HG02970 (cell line): ENCODE measurements around the gene RCBTB1.
"Not testable (repeated sequence)": the region's sequence is repeated elsewhere in the genome, so short reads cannot be mapped to it uniquely, and the experiment has no call there.

Source experiments
- ATAC-seq: cut with Tn5 transposase; IDR thresholded peaks from one replicate; pipeline ENCODE4 v1.9.1; 2021; ENCODE audit warnings: mild to moderate bottlenecking, moderate library complexity, moderate number of reproducible peaks; ENCODE audit not compliant: unreplicated experiment, low FRiP score

RCBTB1 gene

DNA sequence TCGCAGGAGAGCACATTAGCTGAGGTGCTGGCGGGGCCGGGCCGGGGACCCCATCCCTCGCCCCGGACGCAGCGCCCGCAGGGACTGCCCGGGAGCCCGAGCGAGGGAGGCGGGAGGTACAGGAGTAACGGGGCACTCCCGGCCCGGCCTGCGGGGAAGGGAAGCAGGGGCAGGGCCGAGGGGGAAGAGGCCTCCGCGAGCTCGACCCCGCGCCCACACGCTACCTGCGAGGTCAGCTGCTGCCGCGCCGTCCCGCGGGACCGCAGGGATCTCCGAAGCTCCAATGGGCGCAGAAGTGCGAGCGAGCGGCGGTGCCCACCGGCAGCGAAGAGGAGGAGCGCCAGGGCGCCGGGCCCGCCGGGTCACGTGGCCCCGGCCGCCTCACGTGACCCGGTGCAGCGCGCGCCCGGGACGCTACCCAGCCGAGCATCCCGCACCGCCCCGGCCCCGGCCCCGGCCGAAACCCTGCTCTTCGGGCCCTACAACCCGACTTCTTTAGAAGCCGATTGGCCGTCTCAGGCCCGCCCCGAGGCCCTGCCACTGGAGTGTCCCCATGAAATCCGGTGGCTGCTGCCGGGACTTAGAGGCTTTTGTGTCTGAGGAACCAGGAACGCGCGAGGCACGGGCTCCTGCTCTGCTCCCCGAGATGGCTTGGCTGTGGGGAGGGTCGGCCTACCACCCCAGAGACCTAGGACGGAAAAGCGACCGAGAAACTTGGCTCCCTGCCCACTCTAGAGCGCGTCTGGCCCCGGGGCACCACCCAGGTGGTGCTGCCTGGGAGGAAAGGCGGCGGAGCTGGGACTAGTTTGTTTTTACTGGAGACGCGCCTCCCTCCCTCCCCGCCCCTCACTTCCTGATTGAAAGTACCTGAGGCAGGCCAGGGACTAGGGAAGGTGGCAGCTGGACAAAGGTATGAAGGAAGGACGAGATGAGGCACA lies at the start of gene RCBTB1:
Gene RCBTB1, minus strand, starts transcription at position 339 of the 938 bp plus-strand sequence. CDS start 18,279 bp downstream, outside the sequence.
- ATAC-seq: peak; percentile 87

DNA sequence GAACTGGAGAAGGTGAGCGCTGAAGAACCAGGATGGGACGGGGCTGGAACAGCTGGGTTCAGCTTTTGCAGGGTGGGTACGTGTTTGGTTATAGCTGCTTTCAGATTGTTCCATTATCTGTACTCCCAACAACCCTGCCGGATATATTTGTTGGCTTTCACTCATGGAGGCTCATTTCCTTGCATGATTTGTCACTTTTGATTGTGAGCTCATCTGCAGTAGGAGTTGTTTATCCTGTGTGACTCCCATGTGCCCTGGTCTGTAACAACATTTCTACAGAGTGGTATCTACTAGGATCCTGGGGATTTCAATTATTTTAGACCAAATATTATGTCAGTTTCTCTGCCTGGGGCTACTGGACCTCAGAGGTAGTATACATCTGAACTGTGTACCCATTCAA lies 48.4 kb upstream of the RCBTB1 start:
- ATAC-seq: no peak

DNA sequence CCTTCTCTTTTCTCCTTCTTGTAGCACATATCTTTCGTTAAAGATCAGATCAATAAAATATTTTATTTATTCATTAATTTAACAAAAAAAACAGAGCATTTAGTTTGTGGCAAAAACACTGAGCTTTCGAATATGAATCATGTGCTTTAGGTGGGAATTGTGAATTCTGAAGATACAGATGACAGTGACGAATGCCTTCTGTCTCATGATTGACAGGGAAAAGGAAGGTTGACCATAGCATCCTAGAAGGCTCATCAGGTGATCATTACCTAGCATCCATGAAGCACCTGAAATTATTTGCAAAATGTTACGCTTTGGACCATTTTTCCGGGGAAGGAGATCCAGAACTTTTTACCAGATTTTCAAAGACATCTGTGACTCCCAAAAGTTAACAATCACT lies 46.8 kb upstream of the RCBTB1 start:
- ATAC-seq: no peak

DNA sequence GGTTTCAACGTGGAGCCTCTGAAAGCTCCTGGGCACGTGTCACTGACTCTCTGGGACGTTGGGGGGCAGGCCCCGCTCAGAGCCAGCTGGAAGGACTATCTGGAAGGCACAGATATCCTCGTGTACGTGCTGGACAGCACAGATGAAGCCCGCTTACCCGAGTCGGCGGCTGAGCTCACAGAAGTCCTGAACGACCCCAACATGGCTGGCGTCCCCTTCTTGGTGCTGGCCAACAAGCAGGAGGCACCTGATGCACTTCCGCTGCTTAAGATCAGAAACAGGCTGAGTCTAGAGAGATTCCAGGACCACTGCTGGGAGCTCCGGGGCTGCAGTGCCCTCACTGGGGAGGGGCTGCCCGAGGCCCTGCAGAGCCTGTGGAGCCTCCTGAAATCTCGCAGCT lies 45.2 kb upstream of the RCBTB1 start:
- no peak for ATAC-seq

DNA sequence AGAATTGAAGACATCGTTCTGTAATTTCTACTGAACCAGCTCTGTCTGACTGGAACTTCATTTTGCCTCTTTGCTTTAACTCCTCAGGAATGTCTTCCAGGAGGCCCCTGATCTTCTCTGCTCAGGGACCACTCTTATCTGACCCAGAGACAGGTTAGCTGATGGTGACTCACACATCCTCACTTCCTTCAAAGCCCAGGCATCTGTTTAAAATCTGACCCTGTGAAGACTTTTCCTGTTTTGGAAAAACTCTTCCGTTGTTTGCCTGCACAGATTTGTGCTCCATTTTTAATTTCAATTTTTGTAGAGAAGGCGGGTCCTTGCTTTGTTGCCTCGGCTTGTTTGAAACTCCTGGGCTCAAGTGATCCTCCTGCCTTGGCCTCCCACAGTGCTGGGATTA lies 44.6 kb upstream of the RCBTB1 start:
- no peak for ATAC-seq

DNA sequence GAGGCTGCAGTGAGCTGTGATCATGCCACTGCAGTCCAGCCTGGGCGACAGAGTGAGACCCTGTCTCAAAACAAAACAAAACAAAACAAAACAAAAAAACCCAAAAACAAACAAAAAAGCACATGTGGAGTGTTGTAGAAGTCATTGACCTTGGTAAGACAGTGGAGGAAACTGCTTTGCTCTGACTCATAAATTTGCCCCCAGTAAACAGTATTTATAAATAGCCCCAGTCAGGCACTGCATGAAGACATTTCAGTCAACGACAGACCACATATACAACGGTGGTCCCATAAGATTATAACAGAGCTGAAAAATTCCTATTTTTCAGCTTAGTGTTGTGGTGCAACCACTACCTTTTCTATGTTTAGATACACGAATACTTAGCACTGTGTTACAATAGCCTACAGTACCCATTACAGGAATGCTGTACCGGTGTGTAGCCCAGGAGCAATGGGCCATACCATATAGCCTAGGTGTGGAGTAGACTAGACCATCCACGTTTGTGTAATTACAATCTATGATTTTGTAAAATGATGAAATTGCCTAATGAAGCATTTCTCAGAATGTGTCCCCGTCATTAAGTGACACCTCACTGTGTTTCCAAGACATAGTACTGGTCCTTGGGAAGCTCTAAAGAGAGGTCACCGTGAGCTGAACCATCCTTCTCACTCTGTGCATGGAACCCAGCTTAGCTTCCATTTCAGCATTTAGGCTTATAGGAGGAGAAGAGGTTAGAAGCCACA lies 44.0 kb upstream of the RCBTB1 start:
- no peak for ATAC-seq

DNA sequence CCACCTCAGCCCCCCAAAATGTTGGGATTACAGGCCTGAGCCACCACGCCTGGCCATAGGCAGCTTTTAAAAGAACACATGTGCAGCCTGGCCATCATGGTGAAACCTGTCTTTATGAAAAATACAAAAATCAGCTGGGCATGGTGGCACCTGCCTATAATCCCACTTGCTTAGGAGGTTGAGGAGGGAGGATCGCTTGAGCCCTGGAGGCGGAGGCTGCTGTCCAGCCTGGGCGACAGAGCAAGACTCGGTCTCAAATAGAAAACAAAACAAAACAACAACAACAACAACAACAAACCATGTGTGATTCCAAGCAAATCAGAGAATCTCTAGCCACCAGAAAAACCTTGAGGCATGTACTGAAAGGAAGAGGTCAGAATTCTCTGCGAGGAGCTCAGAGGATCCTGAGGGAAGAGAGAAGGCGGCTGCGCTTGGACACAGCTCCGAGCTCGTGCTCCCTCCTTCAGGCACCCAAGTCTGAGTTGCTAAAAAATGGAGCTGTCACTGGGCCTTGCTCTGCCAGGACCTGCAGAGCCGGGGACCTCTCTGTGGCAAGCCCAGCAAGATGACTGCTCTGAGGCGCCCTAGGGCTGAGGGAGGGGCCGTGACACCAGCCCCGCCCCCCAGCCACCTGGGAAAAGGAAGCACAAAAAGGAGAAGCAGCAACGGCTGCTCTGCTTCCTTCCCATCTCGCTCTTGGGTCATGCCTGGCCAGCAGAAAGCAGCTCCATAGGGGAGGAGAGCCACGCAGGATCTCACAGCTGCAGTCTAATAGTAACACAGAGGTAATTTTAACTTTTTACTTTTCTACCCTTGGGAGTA lies 42.7 kb upstream of the RCBTB1 start, which contains the start of gene ARL11:
Gene ARL11, plus strand, starts transcription at position 677 of the 822 bp plus-strand sequence. CDS start 1,941 bp downstream, outside the sequence.
- peak; percentile 69 for ATAC-seq

DNA sequence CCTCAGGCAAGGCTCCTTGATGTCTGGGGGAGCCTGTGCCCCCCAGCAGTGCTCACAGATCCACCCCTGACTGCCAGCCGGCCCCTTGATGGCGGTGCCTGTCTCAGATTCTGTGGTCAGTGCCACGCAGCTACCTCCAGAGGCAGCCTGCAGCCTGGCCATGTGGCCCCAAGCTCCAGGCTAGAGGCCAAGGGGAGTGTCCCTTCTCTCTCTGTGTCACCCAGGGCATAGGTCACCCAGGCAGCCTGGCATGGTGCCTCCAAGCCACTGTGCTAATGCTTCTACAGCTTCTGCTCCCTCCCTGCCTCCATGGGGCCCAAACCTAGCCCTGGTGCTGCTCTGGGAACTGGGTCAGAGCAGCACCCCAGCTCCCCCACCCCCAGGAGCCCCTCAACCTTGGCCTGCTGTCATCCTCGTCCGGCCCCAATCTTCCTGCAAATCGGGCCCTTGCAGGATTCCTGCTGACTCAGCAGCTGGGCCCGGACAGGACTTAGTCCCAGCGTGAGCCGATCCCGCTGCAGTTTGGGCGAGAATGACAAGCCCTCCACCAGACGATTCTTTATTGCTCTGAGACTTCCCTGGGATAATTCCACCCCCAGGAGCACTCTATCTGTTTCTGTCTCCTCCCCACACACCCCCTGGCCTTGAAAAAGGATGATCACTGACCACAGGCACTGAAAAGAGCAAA lies 40.2 kb upstream of the RCBTB1 start:
- ATAC-seq: no peak

DNA sequence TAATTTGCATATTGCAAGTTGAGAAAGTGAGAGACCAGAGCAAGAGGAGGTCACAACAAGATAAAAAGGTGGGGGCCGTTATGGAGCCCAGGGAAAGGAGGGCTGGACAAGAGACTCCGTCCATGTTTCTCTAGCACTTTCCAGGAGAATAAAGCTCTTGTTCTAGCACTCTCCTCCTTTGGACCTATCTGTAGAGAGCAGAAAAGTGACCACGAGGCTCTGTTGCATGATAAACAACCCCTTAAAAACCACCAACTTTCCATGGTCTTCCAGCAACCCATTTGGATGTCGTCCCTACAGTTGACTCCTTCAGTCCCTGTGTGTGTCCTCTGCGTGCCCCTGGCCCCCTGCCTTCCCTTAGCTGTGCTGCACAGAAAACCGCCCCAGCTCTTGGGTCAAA lies 38.9 kb upstream of the RCBTB1 start:
- no peak for ATAC-seq

DNA sequence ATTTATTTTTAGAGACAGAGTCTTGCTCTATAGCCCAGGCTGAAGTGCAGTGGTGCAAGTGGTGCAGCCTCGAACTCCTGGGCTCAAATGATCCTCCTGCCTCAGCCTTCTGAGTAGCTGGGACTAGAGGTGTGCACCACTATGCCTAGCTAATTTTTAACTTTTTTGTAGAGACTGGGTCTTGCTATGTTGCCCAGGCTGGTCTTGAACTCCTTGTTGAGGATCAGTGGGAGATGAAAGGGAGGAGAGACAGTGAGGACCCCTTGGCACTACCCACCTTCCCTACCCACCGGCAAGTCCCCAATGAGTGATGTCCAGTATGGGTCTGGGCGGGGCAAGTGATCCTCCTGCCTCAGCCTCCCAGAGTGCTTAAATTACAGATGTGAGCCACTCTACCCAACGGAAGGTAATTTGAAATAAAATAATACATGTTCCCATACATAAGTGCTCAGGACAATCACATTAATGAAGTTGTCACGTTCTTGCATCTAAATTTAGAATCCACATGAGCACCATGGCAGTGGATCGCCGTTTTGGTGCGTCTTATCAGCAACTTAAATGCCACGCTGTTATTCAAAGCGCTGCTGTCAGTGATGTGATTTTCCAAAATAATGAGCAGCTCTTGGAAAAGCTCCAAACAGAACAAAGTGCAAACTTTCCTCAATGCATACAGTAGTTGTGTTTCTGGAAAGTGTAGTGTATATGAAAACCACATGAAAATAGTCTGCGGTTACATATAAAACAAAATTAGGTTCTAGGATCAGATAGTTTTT lies 37.0 kb upstream of the RCBTB1 start:
- no peak for ATAC-seq

DNA sequence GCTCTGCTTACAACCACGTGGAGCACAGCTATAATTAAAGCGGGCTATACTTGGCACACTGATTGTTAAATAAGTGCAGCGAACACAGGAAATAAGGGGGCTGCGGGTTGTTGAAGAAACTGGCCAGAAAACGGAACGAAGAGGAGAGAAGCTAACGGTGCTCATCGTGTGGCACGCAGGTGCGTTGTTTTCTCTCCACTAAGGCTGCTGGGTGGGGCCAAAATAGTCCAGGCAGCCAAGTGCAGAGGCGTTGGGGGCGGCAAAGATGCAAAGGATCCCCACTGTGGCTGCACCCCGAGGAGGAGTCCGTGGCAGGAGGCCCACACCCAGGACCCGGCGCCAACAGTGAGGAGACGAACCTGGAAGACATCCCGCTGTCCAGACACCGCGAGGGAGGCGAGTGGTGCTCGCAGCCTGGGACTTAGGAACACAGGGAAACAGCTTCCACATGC lies 34.8 kb upstream of the RCBTB1 start:
- ATAC-seq: no peak

DNA sequence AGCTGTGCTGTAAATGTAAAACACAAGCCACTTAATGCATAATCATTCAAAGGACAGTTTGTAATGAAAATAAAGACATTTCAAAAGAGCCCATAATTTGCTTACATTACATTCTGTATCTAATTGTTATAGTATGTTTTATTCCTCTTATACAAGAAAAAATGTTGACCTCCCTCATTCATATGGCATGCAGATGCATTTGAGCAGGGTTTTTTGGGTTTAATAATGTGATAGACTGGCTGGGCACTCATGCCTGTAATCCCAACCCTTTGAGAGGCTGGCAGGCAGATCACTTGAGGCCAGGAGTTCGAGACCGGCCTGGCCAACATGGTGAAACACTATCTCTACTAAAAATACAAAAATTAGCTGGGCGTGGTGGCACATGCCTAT lies 31.3 kb upstream of the RCBTB1 start:
- no peak for ATAC-seq

DNA sequence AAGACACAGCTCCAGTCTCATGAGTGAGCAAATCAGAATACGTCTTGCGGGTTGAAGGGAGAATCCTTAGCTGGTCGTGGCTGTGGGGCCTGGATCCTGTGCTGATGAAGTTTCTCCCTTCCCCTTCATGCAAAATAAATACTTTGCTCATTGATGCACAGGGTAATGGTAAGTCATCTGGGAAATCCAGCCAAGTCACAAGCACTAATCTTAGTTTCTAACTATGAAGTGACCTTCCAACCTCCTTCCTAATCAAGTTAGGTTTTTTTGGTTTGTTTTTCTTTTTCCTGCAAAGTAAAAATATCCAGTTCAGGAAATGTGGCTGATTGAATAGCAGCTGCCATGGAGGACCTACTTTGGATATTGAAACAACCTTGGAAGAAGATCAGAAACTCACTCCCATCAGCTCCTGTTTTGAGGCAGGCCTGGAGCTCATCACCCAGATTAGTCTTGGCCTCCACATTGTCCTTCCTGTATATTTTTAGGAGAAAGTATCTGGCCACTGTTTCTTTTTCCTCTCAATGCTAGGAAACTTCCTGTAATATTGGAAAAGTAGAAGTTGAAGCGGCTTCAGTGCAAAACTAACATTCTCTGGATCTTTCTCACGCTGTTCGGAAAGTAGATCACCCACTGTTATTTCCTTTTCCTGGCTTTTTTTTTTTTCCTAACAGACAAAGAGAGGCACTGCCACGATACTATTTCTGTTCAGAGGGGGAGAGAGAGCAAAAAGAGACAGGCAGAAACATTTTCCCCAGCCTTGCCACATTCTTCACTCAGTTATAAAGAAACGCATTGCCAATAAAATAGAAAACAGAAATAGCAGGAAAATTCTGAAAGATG lies 30.7 kb upstream of the RCBTB1 start:
- ATAC-seq: no peak

DNA sequence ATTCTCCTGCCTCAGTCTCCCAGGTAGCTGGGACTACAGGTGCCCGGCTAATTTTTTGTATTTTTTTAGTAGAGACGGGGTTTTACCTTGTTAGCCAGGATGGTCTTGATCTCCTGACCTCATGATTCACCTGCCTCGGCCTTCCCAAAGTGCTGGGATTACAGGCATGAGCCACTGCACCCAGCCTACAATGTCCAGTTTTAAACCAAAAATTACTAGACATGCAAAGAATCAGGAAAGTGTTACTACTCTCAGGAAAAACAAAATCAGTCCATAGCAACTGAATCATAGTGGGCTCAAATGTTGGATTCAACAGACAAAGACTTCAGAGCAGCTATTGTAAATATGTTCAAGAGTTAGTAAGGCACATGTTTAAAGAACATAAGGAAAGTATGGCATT lies 26.7 kb upstream of the RCBTB1 start:
- ATAC-seq: not testable (repeated sequence)

DNA sequence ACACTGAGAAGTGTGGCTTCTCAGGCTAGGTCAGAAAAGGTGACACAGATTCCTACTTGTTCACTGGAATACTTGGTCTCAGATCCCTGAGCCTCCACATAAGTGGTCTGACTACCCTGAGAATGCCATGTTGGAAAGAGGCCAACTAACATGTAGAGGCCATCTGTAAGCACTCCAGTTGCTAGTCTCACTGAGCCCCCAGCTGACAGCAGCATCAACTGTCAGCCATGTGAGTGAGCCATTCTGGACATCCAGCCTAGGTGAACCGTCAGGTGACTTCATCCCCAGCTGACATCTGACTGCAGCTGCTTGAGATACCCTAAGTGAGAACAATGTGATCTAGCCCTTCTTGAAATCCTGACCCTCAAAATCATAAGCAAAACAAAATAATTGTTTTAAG lies 24.8 kb upstream of the RCBTB1 start:
- ATAC-seq: no peak

DNA sequence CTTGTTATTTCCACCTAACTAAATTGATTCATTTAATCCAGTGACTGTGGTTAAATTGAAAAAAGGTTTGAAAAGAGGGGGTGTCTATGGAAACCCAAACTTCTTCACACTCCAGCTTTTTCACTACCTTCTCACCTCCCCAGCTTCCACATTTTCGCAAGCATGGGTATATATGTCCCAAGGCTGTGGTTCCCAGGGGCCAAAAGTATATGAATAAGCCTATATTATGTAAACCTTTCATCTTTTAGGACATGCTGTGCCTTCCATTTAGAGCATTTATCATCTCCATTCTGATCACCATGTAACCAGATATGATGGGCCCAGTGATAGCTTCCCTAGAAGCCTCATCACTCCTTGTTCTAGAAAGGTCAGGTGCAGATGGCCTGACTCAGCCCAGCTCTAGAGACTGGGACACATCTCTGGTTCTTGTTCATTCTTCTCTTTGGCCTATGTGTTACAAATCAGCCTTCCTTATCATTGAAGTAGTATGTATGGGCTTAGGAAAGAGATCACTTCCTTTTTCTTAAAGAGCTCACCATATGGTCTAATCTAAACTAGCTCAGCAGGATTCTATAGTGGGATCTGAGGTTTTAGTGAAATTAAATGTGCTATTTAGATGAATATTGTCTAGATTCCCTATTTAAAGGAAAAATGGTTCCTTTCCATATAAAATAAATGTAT lies 23.4 kb upstream of the RCBTB1 start:
- ATAC-seq: no peak

DNA sequence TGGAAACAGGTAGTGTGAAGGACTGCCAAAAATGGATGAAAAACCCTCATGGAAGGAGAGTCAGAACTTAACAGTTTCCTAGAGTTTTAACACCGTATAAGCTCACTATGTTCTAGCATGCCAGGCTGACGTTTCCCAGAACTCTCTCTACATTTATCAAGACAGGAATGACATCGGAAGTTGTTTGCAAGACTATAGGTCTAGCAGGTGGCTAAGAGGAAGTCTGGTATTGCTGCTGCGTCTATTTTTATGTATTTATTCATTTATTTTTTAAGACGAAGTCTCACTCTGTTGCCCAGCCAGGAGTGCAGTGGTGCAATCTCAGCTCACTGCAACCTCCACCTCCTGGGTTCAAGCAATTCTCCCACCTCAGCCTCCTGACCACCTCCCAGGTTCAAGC lies 22.4 kb upstream of the RCBTB1 start:
- no peak for ATAC-seq
